ENCODE data around the gene MMD. TPM values are rescaled to one million over a fixed set of nuclear protein-coding genes. Genes with fewer than 3 reads are reported as not detected.

MMD gene
- total RNA-seq, 6 experiments from 2014 or later, result 2.8 to 17.2 (median 12.4) TPM

DNA sequence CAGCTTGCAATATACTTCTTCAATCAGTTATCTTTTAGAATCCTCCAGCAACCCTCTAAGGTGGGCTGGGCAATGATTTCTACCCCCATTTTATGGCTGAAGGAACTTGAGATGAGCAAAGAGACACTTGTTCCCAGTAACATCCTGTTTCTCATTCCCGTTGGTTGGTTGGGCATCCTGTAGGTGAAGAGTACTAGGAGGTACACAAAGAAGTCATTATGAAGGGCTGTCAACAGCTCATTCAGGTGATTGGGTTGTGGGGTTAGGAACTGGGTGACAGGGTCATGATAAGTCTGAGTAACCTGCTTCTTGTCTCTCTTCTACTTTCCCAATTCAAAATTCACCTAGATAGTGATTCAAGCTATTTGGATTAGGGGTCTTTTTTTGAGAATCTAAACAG is 76.5 kb downstream of the MMD start:
- Histone ChIP-seq H3K4me3 (no peak overlapping the region), H3K27me3 (no peaks in the 10 kb centered on the region), H3K27ac (no peak overlapping the region), H3K36me3 (no peaks in the 10 kb centered on the region), H3K9me3 (no peaks in the 10 kb centered on the region), H3K4me1 (peaks cover 0 to 7% (median 0%) of the 10 kb centered on the region in 4 donors)
- ATAC-seq, result no peak
- TF ChIP-seq POLR2A (IDR thresholded peaks at IDR 0.05) (no peak), CTCF (IDR thresholded peaks at IDR 0.05) (no peak)
- WGBS (ENCODE audit: insufficient coverage, low coverage, low lambda C conversion rate, missing lambda C conversion rate), result 75% methylated on average over 1 of the region's 1 CpG
- DNase-seq, result no peak
- intact Hi-C loops (cut with DNase I), result loop anchor here in 1 of 2 donors (10.0 kb wide), 1 partner anchor 350 kb away; no protein-coding TSS in a partner anchor

DNA sequence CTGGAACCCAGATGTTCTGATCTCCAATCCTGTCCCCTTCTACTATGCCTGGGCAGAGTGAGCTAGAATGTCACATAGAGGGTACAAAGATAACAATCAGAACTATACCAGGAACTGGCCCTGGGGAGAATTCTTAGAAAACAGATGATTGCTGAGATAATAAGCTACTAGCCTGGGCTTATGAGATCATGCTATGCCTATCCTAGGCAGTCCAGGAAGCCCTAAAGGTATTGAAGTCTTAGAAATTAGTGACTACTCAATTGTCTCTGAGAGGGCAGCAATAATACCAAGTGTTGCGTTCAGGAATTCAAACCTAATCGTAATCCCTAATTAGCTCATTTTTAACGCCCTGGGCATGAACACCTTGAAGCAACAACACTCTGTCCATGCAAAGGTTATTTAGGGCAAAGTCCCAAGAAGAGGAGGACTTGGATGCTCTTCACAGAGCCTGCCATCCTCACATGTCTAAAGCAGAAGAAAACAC is 77.1 kb downstream of the MMD start:
- Histone ChIP-seq H3K9me3 (no peaks in the 10 kb centered on the region), H3K36me3 (no peaks in the 10 kb centered on the region), H3K27me3 (no peaks in the 10 kb centered on the region), H3K27ac (no peak overlapping the region), H3K4me3 (no peak overlapping the region), H3K4me1 (peaks cover 0 to 7% (median 0%) of the 10 kb centered on the region in 4 donors)
- intact Hi-C loops (cut with DNase I), result loop anchor here in 1 of 2 donors (10.0 kb wide), 1 partner anchor 350 kb away; no protein-coding TSS in a partner anchor
- TF ChIP-seq POLR2A (IDR thresholded peaks at IDR 0.05) (no peak), CTCF (IDR thresholded peaks at IDR 0.05) (no peak)
- 85% methylated on average over 3 of the region's 3 CpGs for WGBS (ENCODE audit: insufficient coverage, low coverage, low lambda C conversion rate, missing lambda C conversion rate)
- DNase-seq (no peak), ATAC-seq (no peak)

DNA sequence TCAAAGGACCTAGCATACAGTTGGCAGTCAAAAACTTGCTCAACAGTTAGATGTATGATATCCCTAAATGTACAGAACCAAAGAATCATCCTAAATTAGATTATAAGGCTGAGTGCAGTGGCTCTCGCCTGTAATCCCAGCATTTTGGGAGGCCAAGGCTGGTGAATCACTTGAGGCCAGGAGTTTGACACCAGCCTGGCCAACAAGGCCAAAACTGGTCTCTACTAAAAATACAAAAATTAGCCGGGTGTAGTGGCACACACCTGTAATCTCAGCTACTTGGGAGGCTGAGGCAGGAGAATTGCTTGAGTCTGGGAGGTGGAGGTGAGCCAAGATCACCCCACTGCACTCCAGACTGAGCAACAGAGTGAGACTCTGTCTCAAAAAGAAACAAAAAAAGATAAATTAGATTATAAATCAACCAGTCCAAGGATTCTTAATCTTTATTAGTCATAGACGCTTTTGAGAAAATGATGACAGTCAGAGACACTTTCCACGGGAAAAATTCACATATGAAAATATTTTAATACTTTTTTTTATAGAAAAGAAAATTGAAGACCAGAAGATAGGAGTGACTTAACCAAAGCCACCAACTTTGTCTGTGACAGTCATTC is 77.6 kb downstream of the MMD start:
- Histone ChIP-seq H3K4me1 (peaks cover 0 to 7% (median 0%) of the 10 kb centered on the region in 4 donors), H3K27me3 (no peaks in the 10 kb centered on the region), H3K27ac (no peak overlapping the region), H3K9me3 (no peaks in the 10 kb centered on the region), H3K36me3 (no peaks in the 10 kb centered on the region), H3K4me3 (no peak overlapping the region)
- DNase-seq, result no peak
- no peak for ATAC-seq
- intact Hi-C loops (cut with DNase I), result loop anchor here in 1 of 2 donors (10.0 kb wide), 1 partner anchor 349 kb away; no protein-coding TSS in a partner anchor
- TF ChIP-seq POLR2A (IDR thresholded peaks at IDR 0.05), result no peak
- WGBS (ENCODE audit: insufficient coverage, low coverage, low lambda C conversion rate, missing lambda C conversion rate), result 75% methylated on average over 4 of the region's 4 CpGs

DNA sequence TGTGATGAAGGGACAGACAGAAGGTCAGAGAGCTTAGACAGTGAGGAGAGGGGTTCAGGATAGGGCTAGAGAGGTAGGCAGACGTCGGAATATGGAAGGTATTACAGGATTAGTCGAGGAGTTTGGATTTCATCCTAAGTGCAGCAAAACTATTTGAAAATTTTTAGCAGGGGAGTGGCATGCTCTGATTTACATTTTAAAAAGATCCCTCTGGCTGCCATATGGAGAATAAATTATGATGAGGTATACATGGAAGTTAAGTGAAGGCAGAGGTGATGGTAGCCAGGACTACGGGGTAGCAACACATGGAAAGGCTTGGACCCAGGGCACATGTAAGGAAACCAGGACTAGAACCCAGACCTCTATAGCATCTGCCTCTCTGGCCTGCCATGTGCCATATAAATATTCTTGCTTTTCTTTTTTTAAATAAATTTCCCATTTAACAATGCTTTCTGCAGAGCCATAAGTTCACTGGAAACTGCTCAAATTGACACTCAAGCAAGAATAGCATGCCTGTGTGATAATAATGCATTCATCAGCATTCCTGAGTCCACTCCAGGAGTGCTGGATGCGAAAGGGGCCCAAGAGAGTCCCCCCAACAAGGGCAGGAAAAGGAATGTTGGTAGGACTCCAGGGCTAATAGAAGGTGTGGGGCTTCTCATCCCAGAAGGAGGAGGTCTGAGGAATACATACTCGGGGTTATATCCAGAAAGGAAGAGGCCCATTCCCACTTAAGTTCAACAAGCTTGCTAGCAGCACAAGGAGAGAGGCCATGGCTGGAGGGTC is 78.6 kb downstream of the MMD start:
- TF ChIP-seq POLR2A (IDR thresholded peaks at IDR 0.05) (no peak), CTCF (IDR thresholded peaks at IDR 0.05) (no peak)

More for the DNA sequence above, 78.6 kb downstream of the MMD start:
- intact Hi-C loops (cut with DNase I), result loop anchor here in 1 of 2 donors (10.0 kb wide), 1 partner anchor 348 kb away; no protein-coding TSS in a partner anchor
- H3K27me3 ChIP-seq, result no peaks in the 10 kb centered on the region
- H3K9me3 ChIP-seq, result no peaks in the 10 kb centered on the region
- no peaks in the 10 kb centered on the region for H3K4me1 ChIP-seq
- no peaks in the 10 kb centered on the region for H3K36me3 ChIP-seq
- no peak overlapping the region for H3K4me3 ChIP-seq
- no peak overlapping the region for H3K27ac ChIP-seq
- no peak for DNase-seq
- WGBS (ENCODE audit: insufficient coverage, low coverage, low lambda C conversion rate, missing lambda C conversion rate), result 96% methylated on average over 6 of the region's 6 CpGs
- no peak for ATAC-seq

Other genes starting within 250 kb of the MMD start
- gene HLF, start 156.9 kb downstream of the MMD start, total RNA-seq, result 10 to 100 TPM; 16.4 to 96.9 (median 42.6) TPM
- not detected for gene SMIM36, start 89.6 kb upstream of the MMD start, total RNA-seq